ENCODE data around the gene SPATA21. TPM values are rescaled to one million over a fixed set of nuclear protein-coding genes. Genes with fewer than 3 reads are reported as not detected.

Gene SPATA21
- polyA plus RNA-seq, 2 of the 4 experiments (the other 2 are of a cell fraction), result 0.08 to 0.09 TPM

GRCh38 chr1:16462773-16463330 is 25.6 kb upstream of the SPATA21 start (continued):
- TF ChIP-seq POLR2A (IDR thresholded peaks at IDR 0.05; ENCODE audit: low read length) (no peak), HOXB13 (CRISPR knock-in tag; IDR thresholded peaks at IDR 0.05; ENCODE audit: low read depth) (no peak), SREBF2 (IDR thresholded peaks at IDR 0.05) (no peak), HMGXB4 (CRISPR knock-in tag; IDR thresholded peaks at IDR 0.05; ENCODE audit: borderline replicate concordance) (no peak), SMC3 (IDR thresholded peaks at IDR 0.05) (no peak), BHLHE40 (IDR thresholded peaks at IDR 0.05; ENCODE audit: low read depth, low read length) (no peak), MAX (IDR thresholded peaks at IDR 0.05) (no peak), HEYL (CRISPR knock-in tag; IDR thresholded peaks at IDR 0.05) (no peak), NPAS2 (CRISPR knock-in tag; IDR thresholded peaks at IDR 0.05; ENCODE audit: borderline replicate concordance) (no peak)

- no peak for ATAC-seq
- WGBS (ENCODE audit: missing lambda C conversion rate), result 96% methylated on average over 3 of the region's 3 CpGs
- FAIRE-seq, result no peak
- no peaks in the 10 kb centered on the region for H3K9me3 ChIP-seq
- CTCF ChIA-PET, result interaction anchor here (1.6 kb wide), 1 partner anchor 22 kb away, joined by 4 read pairs; the partner anchor contains the start of gene NECAP2
- no peak overlapping the region for H3K4me3 ChIP-seq
- H3K4me1 ChIP-seq, result peaks cover 6% of the 10 kb centered on the region; the same call in 2 of the 3 replicates
- POLR2A ChIA-PET, result no interaction called here
- TF ChIP-seq PBX3 (IDR thresholded peaks at IDR 0.05) (no peak), RARB (CRISPR knock-in tag; IDR thresholded peaks at IDR 0.05) (no peak), JUNB (IDR thresholded peaks at IDR 0.05) (no peak), CBX8 (IDR thresholded peaks at IDR 0.05) (no peak), TP53 (CRISPR knock-in tag; IDR thresholded peaks at IDR 0.05) (no peak), TFCP2L1 (CRISPR knock-in tag; IDR thresholded peaks at IDR 0.05) (no peak), FOXS1 (CRISPR knock-in tag; IDR thresholded peaks at IDR 0.05) (no peak), NFE2L2 (conservative IDR thresholded peaks at IDR 0.05; ENCODE audit: low read length) (no peak), RAD21 (conservative IDR thresholded peaks at IDR 0.05 in 1 of 2, IDR thresholded peaks at IDR 0.05 in 1 of 2) (no peak), BCL3 (IDR thresholded peaks at IDR 0.05) (no peak), ZFP36 (IDR thresholded peaks at IDR 0.05; ENCODE audit: borderline replicate concordance, partially characterized antibody) (no peak), ZNF302 (CRISPR knock-in tag; IDR thresholded peaks at IDR 0.05) (no peak), ZC3H11A (IDR thresholded peaks at IDR 0.05) (no peak), HEYL (CRISPR knock-in tag; IDR thresholded peaks at IDR 0.05) (no peak), EHMT2 (IDR thresholded peaks at IDR 0.05; ENCODE audit: low read depth) (no peak), HOXB5 (CRISPR knock-in tag; IDR thresholded peaks at IDR 0.05) (no peak), NPAS2 (CRISPR knock-in tag; IDR thresholded peaks at IDR 0.05; ENCODE audit: borderline replicate concordance) (no peak), ESRRA (IDR thresholded peaks at IDR 0.05; ENCODE audit: borderline replicate concordance, low read length) (no peak)
- no peak for DNase-seq (ENCODE audit: low read depth in 1 of 2, low spot score in 1 of 2)
- no peak overlapping the region for H3K27ac ChIP-seq
- no peak overlapping the region for H3K4me2 ChIP-seq
Measured at GRCh38 chr1:16461681-16462080, 24.5 kb upstream of the SPATA21 start.
